ENCODE data around the gene KRTAP2-4. TPM values are rescaled to one million over a fixed set of nuclear protein-coding genes. Genes with fewer than 3 reads are reported as not detected.

Gene KRTAP2-4
- total and polyA plus RNA-seq, 8 donors, result not detected

GRCh38 chr17:41016578-41017215 lies 49.0 kb downstream of the KRTAP2-4 start:
- DNase-seq, result no peak
- no peak overlapping the region for H3K4me3 ChIP-seq
- TF ChIP-seq CTCF (IDR thresholded peaks at IDR 0.05), result no peak
- TF ChIP-seq POLR2AphosphoS5 (IDR thresholded peaks at IDR 0.05), result no peak
- no peak for TF ChIP-seq EP300 (IDR thresholded peaks at IDR 0.05)
- TF ChIP-seq POLR2A (IDR thresholded peaks at IDR 0.05), result no peak

GRCh38 chr17:41015454-41015853 lies 50.2 kb downstream of the KRTAP2-4 start:
- Histone ChIP-seq H3K4me3 (no peak overlapping the region), H3K27me3 (no peaks in the 10 kb centered on the region), H3K4me1 (no peaks in the 10 kb centered on the region), H3K36me3 (no peaks in the 10 kb centered on the region), H3K27ac (no peak overlapping the region), H3K9me3 (no peaks in the 10 kb centered on the region)
- DNase-seq, result no peak
- no peak for TF ChIP-seq EP300 (IDR thresholded peaks at IDR 0.05)
- TF ChIP-seq POLR2AphosphoS5 (IDR thresholded peaks at IDR 0.05), result no peak
- 69 to 81% (median 74%) methylated on average over 7 of the region's 7 CpGs for WGBS, 5 donors
- intact Hi-C loops (cut with DNase I; ENCODE audit: low total_unique reads), result no loop called here

More at GRCh38 chr17:41016578-41017215, 49.0 kb downstream of the KRTAP2-4 start:
- H3K36me3 ChIP-seq, result no peaks in the 10 kb centered on the region
- no peaks in the 10 kb centered on the region for H3K4me1 ChIP-seq
- 64 to 78% (median 71%) methylated on average over 13 of the region's 13 CpGs for WGBS, 5 donors
- no peak overlapping the region for H3K27ac ChIP-seq
- intact Hi-C loops (cut with DNase I; ENCODE audit: low total_unique reads), result no loop called here
- no peaks in the 10 kb centered on the region for H3K27me3 ChIP-seq
- no peaks in the 10 kb centered on the region for H3K9me3 ChIP-seq

Other genes with a start within 250 kb of the KRTAP2-4 start
Only the 30 nearest of the 39 such genes appear.
- 100 to 1,000 TPM in 2 of 5 donors, 10 to 100 TPM in 1, not detected in 2; 72.0 to 121 (median 101) TPM for gene KRT20, start 180.6 kb downstream of the KRTAP2-4 start, total RNA-seq
- 100 to 1,000 TPM in 1 of 3 donors, 1 to 10 TPM in 2; 3.9 to 370 (median 4.4) TPM for gene KRT20, start 180.6 kb downstream of the KRTAP2-4 start, polyA plus RNA-seq
- gene KRT23, start 128.2 kb downstream of the KRTAP2-4 start, total RNA-seq, result not detected
- 1 to 10 TPM in 2 of 3 donors, not detected in 1; 1.1 to 2.6 TPM for gene KRT23, start 128.2 kb downstream of the KRTAP2-4 start, polyA plus RNA-seq
- not detected for gene KRT39, start 98.9 kb downstream of the KRTAP2-4 start, total RNA-seq
- gene KRT39, start 98.9 kb downstream of the KRTAP2-4 start, polyA plus RNA-seq, result not detected
- not detected for gene KRT40, start 81.6 kb downstream of the KRTAP2-4 start, total RNA-seq
- gene KRT40, start 81.6 kb downstream of the KRTAP2-4 start, polyA plus RNA-seq, result under 1 TPM in 1 of 3 donors, not detected in 2; 0.10 TPM
- gene KRTAP3-3, start 71.7 kb downstream of the KRTAP2-4 start, total RNA-seq, result not detected
- not detected for gene KRTAP3-3, start 71.7 kb downstream of the KRTAP2-4 start, polyA plus RNA-seq
- gene KRTAP3-2, start 66.0 kb downstream of the KRTAP2-4 start, total RNA-seq, result not detected
- not detected for gene KRTAP3-2, start 66.0 kb downstream of the KRTAP2-4 start, polyA plus RNA-seq
- gene KRTAP3-1, start 56.8 kb downstream of the KRTAP2-4 start, total RNA-seq, result not detected
- not detected for gene KRTAP3-1, start 56.8 kb downstream of the KRTAP2-4 start, polyA plus RNA-seq
- gene KRTAP1-5, start 38.7 kb downstream of the KRTAP2-4 start, total RNA-seq, result not detected
- gene KRTAP1-5, start 38.7 kb downstream of the KRTAP2-4 start, polyA plus RNA-seq, result not detected
- gene KRTAP1-4, start 35.7 kb downstream of the KRTAP2-4 start, total RNA-seq, result not detected
- not detected for gene KRTAP1-4, start 35.7 kb downstream of the KRTAP2-4 start, polyA plus RNA-seq
- not detected for gene KRTAP1-3, start 31.0 kb downstream of the KRTAP2-4 start, total RNA-seq
- not detected for gene KRTAP1-3, start 31.0 kb downstream of the KRTAP2-4 start, polyA plus RNA-seq
- not detected for gene KRTAP1-1, start 24.4 kb downstream of the KRTAP2-4 start, total RNA-seq
- not detected for gene KRTAP1-1, start 24.4 kb downstream of the KRTAP2-4 start, polyA plus RNA-seq
- gene KRTAP2-1, start 18.6 kb downstream of the KRTAP2-4 start, total RNA-seq, result not detected
- not detected for gene KRTAP2-1, start 18.6 kb downstream of the KRTAP2-4 start, polyA plus RNA-seq
- gene KRTAP2-2, start 10.6 kb downstream of the KRTAP2-4 start, total RNA-seq, result not detected
- not detected for gene KRTAP2-2, start 10.6 kb downstream of the KRTAP2-4 start, polyA plus RNA-seq
- gene KRTAP2-3, start 5.8 kb downstream of the KRTAP2-4 start, total RNA-seq, result not detected
- gene KRTAP2-3, start 5.8 kb downstream of the KRTAP2-4 start, polyA plus RNA-seq, result not detected
- not detected for gene KRTAP4-7, start 18.3 kb upstream of the KRTAP2-4 start, total RNA-seq
- not detected for gene KRTAP4-7, start 18.3 kb upstream of the KRTAP2-4 start, polyA plus RNA-seq
- gene KRTAP4-8, start 32.3 kb upstream of the KRTAP2-4 start, total RNA-seq, result not detected
- gene KRTAP4-8, start 32.3 kb upstream of the KRTAP2-4 start, polyA plus RNA-seq, result not detected
- not detected for gene KRTAP4-16, start 36.3 kb upstream of the KRTAP2-4 start, total RNA-seq
- gene KRTAP4-16, start 36.3 kb upstream of the KRTAP2-4 start, polyA plus RNA-seq, result not detected
- gene KRTAP4-9, start 39.5 kb upstream of the KRTAP2-4 start, total RNA-seq, result not detected
- gene KRTAP4-9, start 39.5 kb upstream of the KRTAP2-4 start, polyA plus RNA-seq, result not detected
- gene KRTAP4-11, start 52.5 kb upstream of the KRTAP2-4 start, total RNA-seq, result not detected
- not detected for gene KRTAP4-11, start 52.5 kb upstream of the KRTAP2-4 start, polyA plus RNA-seq
- not detected for gene KRTAP4-12, start 58.3 kb upstream of the KRTAP2-4 start, total RNA-seq
- gene KRTAP4-12, start 58.3 kb upstream of the KRTAP2-4 start, polyA plus RNA-seq, result not detected
- gene KRTAP4-6, start 74.7 kb upstream of the KRTAP2-4 start, total RNA-seq, result not detected
- gene KRTAP4-6, start 74.7 kb upstream of the KRTAP2-4 start, polyA plus RNA-seq, result not detected
- gene KRTAP4-5, start 83.9 kb upstream of the KRTAP2-4 start, total RNA-seq, result not detected
- not detected for gene KRTAP4-5, start 83.9 kb upstream of the KRTAP2-4 start, polyA plus RNA-seq
- gene KRTAP4-4, start 94.9 kb upstream of the KRTAP2-4 start, total RNA-seq, result not detected
- gene KRTAP4-4, start 94.9 kb upstream of the KRTAP2-4 start, polyA plus RNA-seq, result not detected
- not detected for gene KRTAP4-3, start 102.3 kb upstream of the KRTAP2-4 start, total RNA-seq
- gene KRTAP4-3, start 102.3 kb upstream of the KRTAP2-4 start, polyA plus RNA-seq, result not detected
- not detected for gene KRTAP4-2, start 112.3 kb upstream of the KRTAP2-4 start, total RNA-seq
- gene KRTAP4-2, start 112.3 kb upstream of the KRTAP2-4 start, polyA plus RNA-seq, result not detected
- not detected for gene KRTAP4-1, start 119.0 kb upstream of the KRTAP2-4 start, total RNA-seq
- gene KRTAP4-1, start 119.0 kb upstream of the KRTAP2-4 start, polyA plus RNA-seq, result not detected
- gene KRTAP9-1, start 124.0 kb upstream of the KRTAP2-4 start, total RNA-seq, result not detected
- gene KRTAP9-1, start 124.0 kb upstream of the KRTAP2-4 start, polyA plus RNA-seq, result not detected
- gene KRTAP9-2, start 160.8 kb upstream of the KRTAP2-4 start, total RNA-seq, result not detected
- gene KRTAP9-2, start 160.8 kb upstream of the KRTAP2-4 start, polyA plus RNA-seq, result not detected
- gene KRTAP9-3, start 166.6 kb upstream of the KRTAP2-4 start, total RNA-seq, result not detected
- not detected for gene KRTAP9-3, start 166.6 kb upstream of the KRTAP2-4 start, polyA plus RNA-seq
- not detected for gene KRTAP9-8, start 172.1 kb upstream of the KRTAP2-4 start, total RNA-seq
- not detected for gene KRTAP9-8, start 172.1 kb upstream of the KRTAP2-4 start, polyA plus RNA-seq

Data from stomach (tissue), 9 donors.